ENCODE measurements around the gene SELENOP.

SELENOP gene

DNA sequence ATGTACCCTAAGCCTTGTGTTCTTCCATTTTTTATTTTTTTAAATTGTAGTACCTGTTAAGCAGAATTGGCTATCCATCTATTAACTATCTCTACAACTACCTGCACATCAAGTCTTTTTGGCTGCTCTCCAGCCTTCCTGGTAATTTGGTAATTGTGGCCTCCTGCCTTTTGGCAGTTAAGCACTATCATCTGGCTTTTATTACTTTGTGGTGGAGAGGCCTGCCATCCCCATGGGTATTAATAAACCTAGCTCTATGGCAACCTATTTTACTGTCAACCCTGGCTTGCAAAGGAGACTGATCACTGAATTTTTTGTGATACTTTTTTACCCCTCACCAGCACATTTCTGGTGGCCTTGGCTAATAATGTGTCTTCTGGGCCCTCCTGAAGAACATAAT is 20.5 kb downstream of the SELENOP start:
- Histone ChIP-seq H3K27ac (ENCODE audit: low read depth, low read length, severe bottlenecking) (no peak overlapping the region), H3K36me3 (ENCODE audit: control insufficient read depth, insufficient read depth, low read length) (no peaks in the 10 kb centered on the region), H3K4me1 (ENCODE audit: control insufficient read depth, insufficient read depth, low read length, poor library complexity, severe bottlenecking) (no peaks in the 10 kb centered on the region), H3K4me3 (ENCODE audit: extremely low read depth, insufficient read depth, low read length, poor library complexity, severe bottlenecking) (no peak overlapping the region), H3K9me3 (ENCODE audit: control insufficient read depth, low read length) (peaks cover 4% of the 10 kb centered on the region)

GRCh38 chr5:42787845-42788244 is 23.8 kb downstream of the SELENOP start:
- peaks cover 4% of the 10 kb centered on the region for H3K9me3 ChIP-seq (ENCODE audit: control insufficient read depth, low read length)
- no peaks in the 10 kb centered on the region for H3K4me1 ChIP-seq (ENCODE audit: control insufficient read depth, insufficient read depth, low read length, poor library complexity, severe bottlenecking)
- no CpG with 5 or more reads among the region's 1 CpG for WGBS, 2 experiments (ENCODE audit: insufficient coverage in 2 of 2)
- no peak overlapping the region for H3K4me3 ChIP-seq (ENCODE audit: extremely low read depth, insufficient read depth, low read length, poor library complexity, severe bottlenecking)
- H3K36me3 ChIP-seq (ENCODE audit: control insufficient read depth, insufficient read depth, low read length), result no peaks in the 10 kb centered on the region
- H3K27ac ChIP-seq (ENCODE audit: low read depth, low read length, severe bottlenecking), result no peak overlapping the region

GRCh38 chr5:42787073-42787472 is 24.6 kb downstream of the SELENOP start:
- H3K27ac ChIP-seq (ENCODE audit: low read depth, low read length, severe bottlenecking), result no peak overlapping the region
- peaks cover 4% of the 10 kb centered on the region for H3K9me3 ChIP-seq (ENCODE audit: control insufficient read depth, low read length)
- H3K4me1 ChIP-seq (ENCODE audit: control insufficient read depth, insufficient read depth, low read length, poor library complexity, severe bottlenecking), result no peaks in the 10 kb centered on the region
- no peak overlapping the region for H3K4me3 ChIP-seq (ENCODE audit: extremely low read depth, insufficient read depth, low read length, poor library complexity, severe bottlenecking)
- no peaks in the 10 kb centered on the region for H3K36me3 ChIP-seq (ENCODE audit: control insufficient read depth, insufficient read depth, low read length)

GRCh38 chr5:42785756-42786155 is 25.9 kb downstream of the SELENOP start:
- WGBS, 2 experiments (ENCODE audit: insufficient coverage in 2 of 2), result 100% methylated on average over 3 of the region's 4 CpGs; no CpG with 5 or more reads in 1 of the 2 experiments
- no peak overlapping the region for H3K27ac ChIP-seq (ENCODE audit: low read depth, low read length, severe bottlenecking)
- no peak overlapping the region for H3K4me3 ChIP-seq (ENCODE audit: extremely low read depth, insufficient read depth, low read length, poor library complexity, severe bottlenecking)
- peaks cover 4% of the 10 kb centered on the region for H3K9me3 ChIP-seq (ENCODE audit: control insufficient read depth, low read length)
- no peaks in the 10 kb centered on the region for H3K4me1 ChIP-seq (ENCODE audit: control insufficient read depth, insufficient read depth, low read length, poor library complexity, severe bottlenecking)
- no peaks in the 10 kb centered on the region for H3K36me3 ChIP-seq (ENCODE audit: control insufficient read depth, insufficient read depth, low read length)

DNA sequence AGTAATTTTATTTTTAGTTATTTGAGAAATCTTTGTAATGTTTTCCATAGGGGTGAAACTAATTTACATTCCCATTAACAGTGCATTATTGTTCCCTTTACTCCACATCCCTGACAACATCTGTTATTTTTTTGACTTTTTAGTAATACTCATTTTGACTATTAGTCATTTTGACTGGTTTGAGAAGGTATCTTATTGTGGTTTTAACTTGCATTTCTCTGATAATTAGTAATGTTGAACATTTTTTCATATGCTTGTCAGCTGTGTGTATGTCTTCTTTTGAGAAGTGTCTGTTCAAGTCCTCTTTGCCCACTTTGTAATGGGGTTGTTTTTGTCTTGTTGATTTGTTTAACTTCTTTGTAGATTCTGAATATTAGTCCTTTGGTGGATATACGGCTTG is 27.6 kb downstream of the SELENOP start:
- WGBS, 2 experiments (ENCODE audit: insufficient coverage in 2 of 2), result 100% methylated on average over 1 of the region's 1 CpG; no CpG with 5 or more reads in 1 of the 2 experiments
- Histone ChIP-seq H3K36me3 (ENCODE audit: control insufficient read depth, insufficient read depth, low read length) (no peaks in the 10 kb centered on the region), H3K4me3 (ENCODE audit: extremely low read depth, insufficient read depth, low read length, poor library complexity, severe bottlenecking) (no peak overlapping the region), H3K9me3 (ENCODE audit: control insufficient read depth, low read length) (peaks cover 4% of the 10 kb centered on the region), H3K4me1 (ENCODE audit: control insufficient read depth, insufficient read depth, low read length, poor library complexity, severe bottlenecking) (no peaks in the 10 kb centered on the region), H3K27ac (ENCODE audit: low read depth, low read length, severe bottlenecking) (no peak overlapping the region)

DNA sequence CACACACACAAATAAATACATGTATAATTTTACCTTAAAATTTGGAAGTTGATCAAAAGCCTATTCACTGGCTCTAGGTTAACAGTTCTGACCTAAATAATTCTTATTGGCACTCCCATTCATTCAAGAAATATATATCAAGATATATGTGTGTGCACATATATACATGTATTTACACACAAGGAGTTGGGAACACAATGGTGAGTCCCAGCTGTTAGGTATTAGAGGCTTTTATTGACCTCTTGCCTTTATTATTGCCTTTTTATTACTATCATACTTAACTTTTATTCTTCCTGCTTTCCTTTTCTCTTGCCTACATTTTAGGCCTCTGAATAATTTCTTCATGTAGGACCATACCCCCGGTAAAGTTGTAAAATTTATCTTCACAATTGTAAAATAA is 30.1 kb downstream of the SELENOP start:
- Histone ChIP-seq H3K27ac (ENCODE audit: low read depth, low read length, severe bottlenecking) (no peak overlapping the region), H3K9me3 (ENCODE audit: control insufficient read depth, low read length) (peaks cover 2% of the 10 kb centered on the region), H3K4me3 (ENCODE audit: extremely low read depth, insufficient read depth, low read length, poor library complexity, severe bottlenecking) (no peak overlapping the region), H3K36me3 (ENCODE audit: control insufficient read depth, insufficient read depth, low read length) (no peaks in the 10 kb centered on the region), H3K4me1 (ENCODE audit: control insufficient read depth, insufficient read depth, low read length, poor library complexity, severe bottlenecking) (peaks cover 4% of the 10 kb centered on the region)
- 79 to 100% methylated on average over 1 of the region's 1 CpG for WGBS, 2 experiments (ENCODE audit: insufficient coverage in 2 of 2)

DNA sequence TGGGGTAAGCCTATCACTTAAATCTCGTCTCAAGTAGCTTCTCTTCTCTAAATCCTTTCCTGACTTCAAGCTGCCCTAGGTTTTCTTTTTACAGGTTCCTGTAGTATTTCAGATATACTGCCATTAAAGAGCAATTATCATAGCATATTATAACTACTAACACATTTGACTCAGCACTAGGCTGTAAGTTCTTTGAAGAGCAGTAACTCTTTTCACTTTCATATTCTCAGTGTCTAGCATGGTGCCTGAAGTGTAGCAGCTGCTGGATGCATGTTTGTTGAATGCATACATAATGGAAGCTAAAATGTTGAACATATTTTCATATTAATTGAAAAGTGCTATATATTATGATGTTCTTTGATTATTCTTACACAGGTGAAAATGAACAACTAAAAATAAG is 32.6 kb downstream of the SELENOP start:
- peaks cover 4% of the 10 kb centered on the region for H3K4me1 ChIP-seq (ENCODE audit: control insufficient read depth, insufficient read depth, low read length, poor library complexity, severe bottlenecking)
- H3K9me3 ChIP-seq (ENCODE audit: control insufficient read depth, low read length), result no peaks in the 10 kb centered on the region
- H3K4me3 ChIP-seq (ENCODE audit: extremely low read depth, insufficient read depth, low read length, poor library complexity, severe bottlenecking), result no peak overlapping the region
- H3K36me3 ChIP-seq (ENCODE audit: control insufficient read depth, insufficient read depth, low read length), result no peaks in the 10 kb centered on the region
- 100% methylated on average over 1 of the region's 1 CpG; no CpG with 5 or more reads in 1 of the 2 experiments for WGBS, 2 experiments (ENCODE audit: insufficient coverage in 2 of 2)
- H3K27ac ChIP-seq (ENCODE audit: low read depth, low read length, severe bottlenecking), result no peak overlapping the region

DNA sequence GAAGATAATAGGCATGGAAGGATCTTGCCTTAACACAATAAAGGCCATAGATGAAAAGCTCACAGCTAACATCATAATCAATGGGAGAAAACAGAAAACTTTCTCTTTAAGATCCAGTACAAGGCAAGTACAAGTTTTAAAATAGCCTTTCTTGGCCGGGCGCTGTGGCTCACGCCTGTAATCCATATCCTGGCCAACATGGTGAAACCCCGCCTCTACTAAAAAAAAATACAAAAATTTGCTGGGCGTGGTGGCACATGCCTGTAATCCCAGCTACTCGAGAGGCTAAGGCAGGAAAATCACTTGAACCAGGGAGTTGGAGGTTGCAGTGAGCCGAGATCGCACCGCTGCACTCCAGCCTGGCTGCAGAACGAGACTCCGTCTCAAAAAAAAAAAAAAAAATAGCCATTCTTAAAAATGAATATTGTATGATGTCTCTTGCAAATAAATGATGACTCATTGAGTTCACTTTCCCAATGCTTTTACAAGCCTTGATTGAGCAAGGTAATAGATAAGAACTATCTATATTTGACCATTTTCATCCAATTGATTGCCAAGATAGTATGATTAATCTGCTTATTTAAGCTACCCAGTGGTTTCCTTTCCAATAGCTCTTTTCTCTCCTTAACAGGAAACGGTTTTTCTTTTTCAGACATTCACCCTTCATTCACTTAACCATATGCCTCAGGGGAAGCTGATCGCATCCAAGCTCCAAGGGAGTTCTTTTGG is 39.3 kb downstream of the SELENOP start:
- Histone ChIP-seq H3K4me3 (ENCODE audit: extremely low read depth, insufficient read depth, low read length, poor library complexity, severe bottlenecking) (no peak overlapping the region), H3K9me3 (ENCODE audit: control insufficient read depth, low read length) (peaks cover 6% of the 10 kb centered on the region), H3K27ac (ENCODE audit: low read depth, low read length, severe bottlenecking) (no peak overlapping the region), H3K36me3 (ENCODE audit: control insufficient read depth, insufficient read depth, low read length) (no peaks in the 10 kb centered on the region), H3K4me1 (ENCODE audit: control insufficient read depth, insufficient read depth, low read length, poor library complexity, severe bottlenecking) (no peaks in the 10 kb centered on the region)
- WGBS, 2 experiments (ENCODE audit: insufficient coverage in 2 of 2), result 53 to 80% methylated on average over 3 to 6 of the region's 13 CpGs

DNA sequence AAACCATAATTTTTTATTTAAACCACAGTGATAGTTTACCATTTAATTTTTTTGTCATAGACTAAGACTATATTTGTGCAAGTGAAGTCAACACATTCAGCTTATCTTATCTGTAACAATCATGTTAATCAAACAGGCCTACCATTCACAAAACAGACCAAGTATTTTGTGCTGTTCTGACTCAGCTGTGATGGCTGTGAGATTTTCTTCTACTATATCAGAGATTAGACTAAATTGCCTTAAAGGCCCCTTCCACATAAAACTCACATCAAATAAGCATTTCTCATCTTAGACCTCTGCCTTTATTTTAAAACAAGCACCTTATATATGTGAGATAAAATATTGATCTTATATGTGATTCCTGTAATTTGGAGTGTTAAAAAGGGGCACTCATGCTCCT is 41.7 kb downstream of the SELENOP start:
- Histone ChIP-seq H3K27ac (ENCODE audit: low read depth, low read length, severe bottlenecking) (no peak overlapping the region), H3K9me3 (ENCODE audit: control insufficient read depth, low read length) (peaks cover 6% of the 10 kb centered on the region), H3K4me3 (ENCODE audit: extremely low read depth, insufficient read depth, low read length, poor library complexity, severe bottlenecking) (no peak overlapping the region), H3K36me3 (ENCODE audit: control insufficient read depth, insufficient read depth, low read length) (no peaks in the 10 kb centered on the region), H3K4me1 (ENCODE audit: control insufficient read depth, insufficient read depth, low read length, poor library complexity, severe bottlenecking) (no peaks in the 10 kb centered on the region)

GRCh38 chr5:42768106-42768504 is 43.6 kb downstream of the SELENOP start:
- 57 to 67% methylated on average over 1 of the region's 1 CpG for WGBS, 2 experiments (ENCODE audit: insufficient coverage in 2 of 2)
- H3K36me3 ChIP-seq (ENCODE audit: control insufficient read depth, insufficient read depth, low read length), result no peaks in the 10 kb centered on the region
- peaks cover 6% of the 10 kb centered on the region for H3K9me3 ChIP-seq (ENCODE audit: control insufficient read depth, low read length)
- no peaks in the 10 kb centered on the region for H3K4me1 ChIP-seq (ENCODE audit: control insufficient read depth, insufficient read depth, low read length, poor library complexity, severe bottlenecking)
- no peak overlapping the region for H3K27ac ChIP-seq (ENCODE audit: low read depth, low read length, severe bottlenecking)
- H3K4me3 ChIP-seq (ENCODE audit: extremely low read depth, insufficient read depth, low read length, poor library complexity, severe bottlenecking), result no peak overlapping the region

- peaks cover 6% of the 10 kb centered on the region for H3K9me3 ChIP-seq (ENCODE audit: control insufficient read depth, low read length)
- H3K27ac ChIP-seq (ENCODE audit: low read depth, low read length, severe bottlenecking), result no peak overlapping the region
- H3K4me1 ChIP-seq (ENCODE audit: control insufficient read depth, insufficient read depth, low read length, poor library complexity, severe bottlenecking), result no peaks in the 10 kb centered on the region
- WGBS, 2 experiments (ENCODE audit: insufficient coverage in 2 of 2), result 40 to 50% methylated on average over 1 to 2 of the region's 3 CpGs
- H3K36me3 ChIP-seq (ENCODE audit: control insufficient read depth, insufficient read depth, low read length), result no peaks in the 10 kb centered on the region
- no peak overlapping the region for H3K4me3 ChIP-seq (ENCODE audit: extremely low read depth, insufficient read depth, low read length, poor library complexity, severe bottlenecking)
These were observed 44.1 kb downstream of the SELENOP start for GRCh38 chr5:42767491-42768105.
